ENCODE results near the gene NAA10. TPM values are rescaled to one million over a fixed set of nuclear protein-coding genes. Genes with fewer than 3 reads are reported as not detected.

NAA10 gene
- polyA plus RNA-seq, 2 of the 4 experiments (the other 2 are of a cell fraction) = 63.5 to 230 TPM

- 51% methylated on average over 9 of the region's 9 CpGs for WGBS (ENCODE audit: missing lambda C conversion rate)
- ATAC-seq = no peak
- DNase-seq (ENCODE audit: low read depth in 1 of 2, low spot score in 1 of 2) = no peak
- H3K4me2 ChIP-seq = peak overlapping the region; percentile 70
- H3K4me3 ChIP-seq = peak overlapping the region; percentile 35
- H3K9me3 ChIP-seq = no peaks in the 10 kb centered on the region
- FAIRE-seq = no peak
- ChIA-PET POLR2A (interaction anchor here (0.5 to 1.6 kb wide), 13 partner anchors 8 to 987 kb away, joined by 3 to 12 read pairs (median 4); partner anchors contain the start of genes HCFC1, IDH3G and SSR4), CTCF (interaction anchor here (1.0 to 25.1 kb wide), 7 partner anchors 8 to 987 kb away, joined by 3 to 363 read pairs (median 5); partner anchors contain the start of genes PLXNB3 and RENBP)
- peaks cover 23% of the 10 kb centered on the region for H3K4me1 ChIP-seq
- peak overlapping the region; percentile 65 to 84 for H3K27ac ChIP-seq
- TF ChIP-seq ATOH8 (CRISPR knock-in tag; IDR thresholded peaks at IDR 0.05; ENCODE audit: low read depth) (no peak), EP300 (IDR thresholded peaks at IDR 0.05) (no peak), NR3C1 (IDR thresholded peaks at IDR 0.05) (no peak)
These were observed 6.0 kb downstream of the NAA10 start for GRCh38 chrX:153928846-153929245.

DNA sequence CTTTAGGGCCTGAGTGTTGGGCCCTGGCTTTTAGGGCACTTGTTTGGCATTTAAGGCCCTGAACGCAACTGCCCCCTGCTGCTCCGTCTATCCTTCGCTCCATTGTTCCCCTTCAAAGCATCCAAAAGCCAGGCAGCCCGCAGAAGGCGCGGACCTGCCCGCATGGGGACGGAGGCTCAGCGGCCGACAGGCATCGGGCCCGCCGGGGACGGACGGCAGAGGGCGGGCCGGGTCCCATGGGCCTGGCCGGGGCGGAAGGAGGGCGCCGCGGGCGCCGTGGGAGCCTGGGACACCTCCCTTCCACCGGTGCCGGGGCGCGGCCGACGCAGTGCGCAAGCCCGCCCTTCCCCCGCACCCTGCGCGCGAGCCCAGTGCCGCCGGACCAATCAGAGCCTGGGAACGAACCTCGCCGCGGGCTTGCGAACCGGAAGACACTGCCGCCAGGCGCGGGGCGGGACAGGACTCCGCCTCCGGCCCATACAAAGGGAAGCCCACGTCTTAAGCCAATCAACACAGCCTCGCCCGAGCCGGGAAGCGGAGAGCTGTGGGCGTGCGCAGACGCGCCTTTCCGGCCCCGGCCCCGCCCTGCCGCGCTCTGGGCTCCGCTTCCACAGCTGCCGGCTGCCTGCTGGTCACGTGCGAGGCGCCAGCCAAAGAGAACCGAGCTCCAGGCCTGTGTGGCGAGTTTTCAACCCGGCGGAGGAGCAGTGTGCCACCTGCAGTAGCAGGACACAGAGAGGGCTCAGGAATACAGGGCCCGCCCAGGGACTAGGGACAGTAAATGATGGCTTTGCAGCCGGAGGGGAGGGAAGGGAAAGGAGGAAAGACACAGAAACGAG, 6.7 kb downstream of the NAA10 start:
- peak; percentile 88 to 95 for ATAC-seq
- CTCF ChIA-PET = interaction anchor here (0.9 to 25.1 kb wide), 7 partner anchors 12 to 987 kb away, joined by 3 to 363 read pairs (median 5); partner anchors contain the start of gene RENBP
- peaks cover 17% of the 10 kb centered on the region for H3K4me1 ChIP-seq
- DNase-seq (ENCODE audit: low read depth in 1 of 2, low spot score in 1 of 2) = peak; percentile 98 to 99
- POLR2A ChIA-PET = interaction anchor here (0.5 to 1.6 kb wide), 15 partner anchors 8 to 987 kb away, joined by 3 to 12 read pairs (median 4); partner anchors contain the start of genes HCFC1, IDH3G and SSR4
- peak overlapping the region; percentile 96 to 99 for H3K27ac ChIP-seq
- FAIRE-seq = peak; percentile 97
- no peaks in the 10 kb centered on the region for H3K9me3 ChIP-seq
- peak overlapping the region; percentile 84 for H3K4me3 ChIP-seq
- peak overlapping the region; percentile 93 for H3K4me2 ChIP-seq
- 3% methylated on average over 27 of the region's 76 CpGs for WGBS (ENCODE audit: missing lambda C conversion rate)
- TF ChIP-seq RNF2 (IDR thresholded peaks at IDR 0.05; ENCODE audit: borderline replicate concordance, low read depth) = no peak
- TF ChIP-seq HOXA7 (CRISPR knock-in tag; IDR thresholded peaks at IDR 0.05) = no peak
- no peak for TF ChIP-seq HDAC2 (IDR thresholded peaks at IDR 0.05)
- TF ChIP-seq EHF (CRISPR knock-in tag; IDR thresholded peaks at IDR 0.05) = no peak
- peak; percentile 26 for TF ChIP-seq CTCF (IDR thresholded peaks at IDR 0.05)
- TF ChIP-seq NFE2L2 (conservative IDR thresholded peaks at IDR 0.05; ENCODE audit: low read length) = no peak
- TF ChIP-seq CBX2 (IDR thresholded peaks at IDR 0.05; ENCODE audit: borderline replicate concordance, low read depth) = no peak
- TF ChIP-seq REST (IDR thresholded peaks at IDR 0.05) = no peak
- TF ChIP-seq EHMT2 (IDR thresholded peaks at IDR 0.05; ENCODE audit: low read depth) = no peak
- TF ChIP-seq PHF8 (IDR thresholded peaks at IDR 0.05; ENCODE audit: borderline replicate concordance, low read depth) = peak; percentile 85; the same call in 1 of the 2 replicates
- no peak for TF ChIP-seq KDM1A (IDR thresholded peaks at IDR 0.05; ENCODE audit: low read depth)
- TF ChIP-seq CEBPB (IDR thresholded peaks at IDR 0.05) = no peak
- no peak for TF ChIP-seq ESRRA (IDR thresholded peaks at IDR 0.05; ENCODE audit: borderline replicate concordance, low read length)
- no peak for TF ChIP-seq HEYL (CRISPR knock-in tag; IDR thresholded peaks at IDR 0.05)
- no peak for TF ChIP-seq ZNF302 (CRISPR knock-in tag; IDR thresholded peaks at IDR 0.05)
- peak; percentile 45; the same call in 1 of the 2 replicates for TF ChIP-seq BHLHE40 (IDR thresholded peaks at IDR 0.05; ENCODE audit: low read depth, low read length)
- TF ChIP-seq CHD4 (IDR thresholded peaks at IDR 0.05; ENCODE audit: borderline replicate concordance) = no peak
- TF ChIP-seq HMGXB4 (CRISPR knock-in tag; IDR thresholded peaks at IDR 0.05; ENCODE audit: borderline replicate concordance) = no peak
- TF ChIP-seq RARB (CRISPR knock-in tag; IDR thresholded peaks at IDR 0.05) = no peak
- TF ChIP-seq ZC3H11A (IDR thresholded peaks at IDR 0.05) = no peak
- TF ChIP-seq, protein P1, sequence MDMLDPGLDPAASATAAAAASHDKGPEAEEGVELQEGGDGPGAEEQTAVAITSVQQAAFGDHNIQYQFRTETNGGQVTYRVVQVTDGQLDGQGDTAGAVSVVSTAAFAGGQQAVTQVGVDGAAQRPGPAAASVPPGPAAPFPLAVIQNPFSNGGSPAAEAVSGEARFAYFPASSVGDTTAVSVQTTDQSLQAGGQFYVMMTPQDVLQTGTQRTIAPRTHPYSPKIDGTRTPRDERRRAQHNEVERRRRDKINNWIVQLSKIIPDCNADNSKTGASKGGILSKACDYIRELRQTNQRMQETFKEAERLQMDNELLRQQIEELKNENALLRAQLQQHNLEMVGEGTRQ (IDR thresholded peaks at IDR 0.05) = peak; percentile 93
- no peak; the same call in 1 of the 2 replicates for TF ChIP-seq HOXB5 (CRISPR knock-in tag; IDR thresholded peaks at IDR 0.05)
- no peak for TF ChIP-seq ZFP36 (IDR thresholded peaks at IDR 0.05; ENCODE audit: borderline replicate concordance, partially characterized antibody)

Measured in A549 (cell line).